ENCODE results near the gene FOXI1.

GRCh38 chr5:170112876-170113521 lies 7.3 kb downstream of the FOXI1 start:
- TF ChIP-seq CTCF (conservative IDR thresholded peaks at IDR 0.05; ENCODE audit: low read length) (no peak), EZH2phosphoT487 (IDR thresholded peaks at IDR 0.05; ENCODE audit: borderline replicate concordance) (no peak)
